ENCODE data around the gene ADIPOR2.
"Not testable (repeated sequence)": the region's sequence is repeated elsewhere in the genome, so short reads cannot be mapped to it uniquely, and the experiment has no call there.

ADIPOR2 gene

GRCh38 chr12:1665366-1665765, 25.5 kb upstream of the ADIPOR2 start:
- DNase-seq (ENCODE audit: low read depth) = no peak

- no peak for DNase-seq (ENCODE audit: low read depth)
Measured at GRCh38 chr12:1666215-1666614, 24.7 kb upstream of the ADIPOR2 start.

GRCh38 chr12:1666685-1667162, 24.1 kb upstream of the ADIPOR2 start:
- no peak for DNase-seq (ENCODE audit: low read depth)

- no peak for DNase-seq (ENCODE audit: low read depth)
Measured at GRCh38 chr12:1668833-1669543, 21.9 kb upstream of the ADIPOR2 start.

- no peak for DNase-seq (ENCODE audit: low read depth)
Measured at GRCh38 chr12:1670358-1671268, 20.3 kb upstream of the ADIPOR2 start.

- DNase-seq (ENCODE audit: low read depth) = no peak
Measured at GRCh38 chr12:1676043-1676442, 14.8 kb upstream of the ADIPOR2 start.

- DNase-seq (ENCODE audit: low read depth) = no peak
Measured at GRCh38 chr12:1680804-1681492, 9.9 kb upstream of the ADIPOR2 start.

GRCh38 chr12:1681493-1681807, 9.4 kb upstream of the ADIPOR2 start:
- DNase-seq (ENCODE audit: low read depth) = no peak

GRCh38 chr12:1688086-1688710, 2.7 kb upstream of the ADIPOR2 start:
- no peak for DNase-seq (ENCODE audit: low read depth)

- DNase-seq (ENCODE audit: low read depth) = no peak
Measured at GRCh38 chr12:1691123-1692007, 495 bp downstream of the ADIPOR2 start.

GRCh38 chr12:1692226-1692625, 1.4 kb downstream of the ADIPOR2 start:
- no peak for DNase-seq (ENCODE audit: low read depth)

GRCh38 chr12:1692895-1693610, 2.2 kb downstream of the ADIPOR2 start:
- no peak for DNase-seq (ENCODE audit: low read depth)

GRCh38 chr12:1695097-1695496, 4.2 kb downstream of the ADIPOR2 start:
- not testable (repeated sequence) for DNase-seq (ENCODE audit: low read depth)

- DNase-seq (ENCODE audit: low read depth) = no peak
Measured at GRCh38 chr12:1695886-1696670, 5.2 kb downstream of the ADIPOR2 start.

GRCh38 chr12:1696800-1697199, 5.9 kb downstream of the ADIPOR2 start:
- DNase-seq (ENCODE audit: low read depth) = no peak

- no peak for DNase-seq (ENCODE audit: low read depth)
Measured at GRCh38 chr12:1697271-1697670, 6.4 kb downstream of the ADIPOR2 start.

GRCh38 chr12:1698720-1699119, 7.8 kb downstream of the ADIPOR2 start:
- no peak for DNase-seq (ENCODE audit: low read depth)

GRCh38 chr12:1702713-1703112, 11.8 kb downstream of the ADIPOR2 start:
- no peak for DNase-seq (ENCODE audit: low read depth)

All from stimulated activated CD4-positive, alpha-beta T cell treated with anti-CD3 and anti-CD28 coated beads, Interleukin-2, amount 100 ng/mL, for 4 hours (primary cell).